ENCODE results near the gene CAMKMT.
A peak's percentile ranks its signal among the peaks of the same experiment; 100 is the strongest.

Gene CAMKMT

GRCh38 chr2:44706681-44707553, 345.2 kb downstream of the CAMKMT start:
- peak; percentile 17 for DNase-seq

GRCh38 chr2:44707945-44708660, 346.4 kb downstream of the CAMKMT start:
- peak; percentile 34 for DNase-seq

GRCh38 chr2:44708661-44709000, 346.9 kb downstream of the CAMKMT start:
- no peak for DNase-seq

GRCh38 chr2:44713170-44713569, 351.4 kb downstream of the CAMKMT start:
- no peak for DNase-seq

- peak; percentile 6 for DNase-seq
These were observed 353.9 kb downstream of the CAMKMT start for GRCh38 chr2:44715671-44716081.

GRCh38 chr2:44716131-44716530, 354.4 kb downstream of the CAMKMT start:
- no peak for DNase-seq

GRCh38 chr2:44718431-44718830, 356.7 kb downstream of the CAMKMT start:
- DNase-seq = no peak

GRCh38 chr2:44719562-44719961, 357.8 kb downstream of the CAMKMT start:
- no peak for DNase-seq

- no peak for DNase-seq
These were observed 360.4 kb downstream of the CAMKMT start for GRCh38 chr2:44722026-44722625.

- DNase-seq = no peak
These were observed 362.2 kb downstream of the CAMKMT start for GRCh38 chr2:44723921-44724320.

- no peak for DNase-seq
These were observed 368.8 kb downstream of the CAMKMT start for GRCh38 chr2:44730593-44730992.

GRCh38 chr2:44731505-44731904, 369.8 kb downstream of the CAMKMT start:
- DNase-seq = no peak

GRCh38 chr2:44736270-44736942, 374.7 kb downstream of the CAMKMT start:
- no peak for DNase-seq

GRCh38 chr2:44740678-44741077, 378.9 kb downstream of the CAMKMT start:
- no peak for DNase-seq

GRCh38 chr2:44741507-44741906, 379.8 kb downstream of the CAMKMT start:
- DNase-seq = no peak

GRCh38 chr2:44742057-44742456, 380.3 kb downstream of the CAMKMT start:
- no peak for DNase-seq

GRCh38 chr2:44743473-44743872, 381.7 kb downstream of the CAMKMT start:
- DNase-seq = no peak

- peak; percentile 61 for DNase-seq
These were observed 383.5 kb downstream of the CAMKMT start for GRCh38 chr2:44744961-44745892.

GRCh38 chr2:44745922-44746766, 384.4 kb downstream of the CAMKMT start:
- DNase-seq = no peak

GRCh38 chr2:44746856-44747615, 385.3 kb downstream of the CAMKMT start:
- DNase-seq = no peak

Data from NCI-H1694 treated with DMSO at 0.1 percent for 48 hours (cell line).